Neural cell (in vitro differentiated cells): ENCODE results near the gene SP100.
"Not testable (repeated sequence)": the region's sequence is repeated elsewhere in the genome, so short reads cannot be mapped to it uniquely, and the experiment has no call there.

Source experiments
- EP300 ChIP-seq: fragments of 450-650 bp; conservative IDR thresholded peaks from 2 replicates; pipeline ENCODE4 v1.6.1; 2014; ENCODE audit warnings: antibody characterized with exemption, mild to moderate bottlenecking, moderate library complexity; ENCODE audit not compliant: poor library complexity, severe bottlenecking
- EZH2 ChIP-seq: fragments of 200-600, 300-800 bp; shearing (Covaris generic), sonication (generic); IDR thresholded peaks from 2 replicates; pipeline ENCODE4 v1.6.1; 2014; ENCODE audit warnings: antibody characterized with exemption, low read length, borderline replicate concordance, mild to moderate bottlenecking; ENCODE audit not compliant: insufficient read depth, poor library complexity, severe bottlenecking
- SMC3 ChIP-seq: fragments of 450-650 bp; conservative IDR thresholded peaks from 2 replicates; pipeline ENCODE4 v1.6.1; 2014; ENCODE audit warnings: antibody characterized with exemption, mild to moderate bottlenecking, moderate library complexity; ENCODE audit not compliant: poor library complexity
- TF ChIP-seq, protein P1 (sequence below): fragments of 450-650 bp; IDR thresholded peaks from 2 replicates; pipeline ENCODE4 v1.5.1; 2014; ENCODE audit warnings: antibody characterized with exemption, mild to moderate bottlenecking, moderate library complexity; ENCODE audit not compliant: poor library complexity, severe bottlenecking

- TF ChIP-seq, protein P1, sequence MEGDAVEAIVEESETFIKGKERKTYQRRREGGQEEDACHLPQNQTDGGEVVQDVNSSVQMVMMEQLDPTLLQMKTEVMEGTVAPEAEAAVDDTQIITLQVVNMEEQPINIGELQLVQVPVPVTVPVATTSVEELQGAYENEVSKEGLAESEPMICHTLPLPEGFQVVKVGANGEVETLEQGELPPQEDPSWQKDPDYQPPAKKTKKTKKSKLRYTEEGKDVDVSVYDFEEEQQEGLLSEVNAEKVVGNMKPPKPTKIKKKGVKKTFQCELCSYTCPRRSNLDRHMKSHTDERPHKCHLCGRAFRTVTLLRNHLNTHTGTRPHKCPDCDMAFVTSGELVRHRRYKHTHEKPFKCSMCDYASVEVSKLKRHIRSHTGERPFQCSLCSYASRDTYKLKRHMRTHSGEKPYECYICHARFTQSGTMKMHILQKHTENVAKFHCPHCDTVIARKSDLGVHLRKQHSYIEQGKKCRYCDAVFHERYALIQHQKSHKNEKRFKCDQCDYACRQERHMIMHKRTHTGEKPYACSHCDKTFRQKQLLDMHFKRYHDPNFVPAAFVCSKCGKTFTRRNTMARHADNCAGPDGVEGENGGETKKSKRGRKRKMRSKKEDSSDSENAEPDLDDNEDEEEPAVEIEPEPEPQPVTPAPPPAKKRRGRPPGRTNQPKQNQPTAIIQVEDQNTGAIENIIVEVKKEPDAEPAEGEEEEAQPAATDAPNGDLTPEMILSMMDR: not testable (repeated sequence)
- TF ChIP-seq EZH2, SMC3, EP300: not testable (repeated sequence)
These were observed 15.0 kb upstream of the SP100 start for GRCh38 chr2:230401026-230401425.
